CD4-positive, alpha-beta T cell treated with Interleukin-17A for 1 hour (primary cell): ENCODE data around the gene CBLC.

Experiments used
- DNase-seq: peaks from one replicate; pipeline ENCODE4 v3.0.0-alpha.2; 2020

CBLC gene

DNA sequence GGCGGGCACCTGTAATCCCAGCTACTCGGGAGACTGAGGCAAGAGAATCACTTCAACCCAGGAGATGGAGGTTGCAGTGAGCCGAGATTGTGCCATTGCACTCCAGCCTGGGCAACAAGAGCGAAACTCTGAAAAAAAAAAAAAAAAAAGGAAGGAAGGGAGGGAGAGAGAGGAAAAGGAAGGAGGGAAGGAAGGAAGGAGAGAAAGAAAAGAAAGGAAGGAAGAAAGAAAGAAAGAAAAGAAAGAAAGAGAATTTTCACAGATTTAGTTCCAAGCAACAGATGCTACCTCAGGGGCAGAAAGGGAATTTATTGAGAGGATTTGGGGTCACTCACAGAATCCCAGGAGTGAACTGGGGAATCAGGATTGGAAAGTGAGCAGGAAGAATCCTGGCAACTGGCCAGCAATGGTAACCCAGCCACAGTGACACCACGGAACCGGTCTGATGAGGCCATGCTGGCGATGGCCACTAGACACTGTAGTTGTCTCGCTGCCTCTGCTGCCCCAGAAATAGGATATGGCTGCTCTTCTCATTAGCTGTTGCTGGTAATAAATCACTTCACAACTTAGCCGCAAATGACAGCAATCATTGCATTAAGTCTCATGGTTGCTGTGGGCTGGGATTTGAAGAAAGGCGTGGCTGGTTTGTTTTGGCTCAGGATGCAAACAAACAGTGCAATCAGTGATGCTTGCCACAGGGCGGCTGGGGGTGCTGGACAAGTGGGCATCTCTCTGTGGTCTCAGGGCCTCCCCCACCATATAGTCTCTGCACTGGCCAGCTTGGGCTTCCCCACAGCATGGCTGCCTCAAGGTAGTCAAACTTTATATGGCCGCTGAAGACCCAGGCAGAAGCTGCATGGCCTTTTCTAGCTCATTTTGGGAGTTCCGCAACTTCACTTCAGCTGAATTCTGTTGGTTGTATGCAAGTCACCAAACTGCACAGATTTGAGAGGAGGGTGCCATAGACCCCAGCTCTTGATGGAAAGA lies 26.0 kb downstream of the CBLC start:
- DNase-seq: no peak

GRCh38 chr19:44806291-44806690 lies 28.6 kb downstream of the CBLC start:
- DNase-seq: no peak

DNA sequence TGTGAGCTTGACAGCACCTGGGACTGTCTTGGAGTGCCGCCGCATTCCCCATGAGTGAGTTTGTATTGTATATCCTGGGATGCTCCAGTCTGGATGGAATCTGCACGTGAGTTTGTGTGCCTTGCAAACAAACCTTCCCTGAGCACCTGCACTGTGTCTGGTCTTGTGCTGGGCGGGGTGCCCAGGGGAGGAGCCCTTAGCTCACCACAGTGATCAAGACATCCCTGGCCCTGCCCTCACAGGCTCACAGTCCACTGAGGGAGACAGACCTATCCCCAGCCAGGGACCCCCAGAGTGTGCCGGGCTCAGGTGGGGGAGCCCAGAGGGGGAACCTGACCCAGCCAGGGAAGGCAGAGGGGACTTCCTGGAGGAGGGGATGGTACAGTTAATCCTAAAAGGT lies 29.5 kb downstream of the CBLC start:
- DNase-seq: no peak

- no peak for DNase-seq
Measured at GRCh38 chr19:44807652-44808462, 30.2 kb downstream of the CBLC start.

DNA sequence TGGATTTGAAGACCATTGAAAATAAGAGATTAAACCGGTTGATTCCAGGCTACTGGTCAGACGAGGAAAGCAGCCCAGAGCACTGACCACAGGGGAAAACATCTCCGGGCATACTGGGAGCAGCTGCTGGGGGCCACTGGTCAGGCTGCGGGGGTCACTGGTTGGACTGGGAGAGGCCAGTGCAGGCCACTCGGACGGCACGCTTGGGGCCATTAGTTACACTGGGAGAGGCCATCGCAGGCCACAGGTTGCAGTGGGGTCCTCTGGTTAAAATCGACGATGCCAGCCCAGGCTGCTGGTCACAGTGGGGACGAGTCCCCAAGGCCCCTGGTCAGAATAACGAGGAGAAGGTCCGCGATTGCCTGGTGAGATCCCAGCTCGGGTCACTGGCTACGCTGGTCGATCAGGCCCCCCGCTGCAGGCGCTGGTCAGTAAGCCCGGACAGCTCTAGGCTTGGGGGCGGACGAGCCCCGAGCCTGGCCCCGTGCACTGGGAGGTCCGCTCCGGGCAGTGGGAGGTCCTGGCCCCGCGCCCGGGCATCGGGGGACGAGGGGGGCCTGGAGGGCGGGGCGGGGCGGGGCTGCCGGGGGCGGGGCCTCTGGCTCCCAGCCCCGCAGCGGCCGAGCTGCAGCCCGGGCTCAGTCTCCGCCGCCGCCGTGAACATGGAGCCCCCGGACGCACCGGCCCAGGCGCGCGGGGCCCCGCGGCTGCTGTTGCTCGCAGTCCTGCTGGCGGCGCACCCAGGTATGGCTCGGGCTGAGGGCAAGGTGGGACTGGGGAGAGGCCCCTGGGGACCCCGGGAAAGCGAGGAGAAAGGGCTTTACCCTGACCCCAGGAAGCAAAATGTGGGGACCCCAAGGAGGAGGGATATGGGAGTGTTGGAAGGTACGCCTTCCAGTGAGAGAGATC lies 31.0 kb downstream of the CBLC start, which contains the start of gene BCAM:
Gene BCAM (plus strand): TSS at position 641 of the 909 bp plus-strand sequence. CDS start 22 bp downstream, at position 663.
- no peak for DNase-seq

DNA sequence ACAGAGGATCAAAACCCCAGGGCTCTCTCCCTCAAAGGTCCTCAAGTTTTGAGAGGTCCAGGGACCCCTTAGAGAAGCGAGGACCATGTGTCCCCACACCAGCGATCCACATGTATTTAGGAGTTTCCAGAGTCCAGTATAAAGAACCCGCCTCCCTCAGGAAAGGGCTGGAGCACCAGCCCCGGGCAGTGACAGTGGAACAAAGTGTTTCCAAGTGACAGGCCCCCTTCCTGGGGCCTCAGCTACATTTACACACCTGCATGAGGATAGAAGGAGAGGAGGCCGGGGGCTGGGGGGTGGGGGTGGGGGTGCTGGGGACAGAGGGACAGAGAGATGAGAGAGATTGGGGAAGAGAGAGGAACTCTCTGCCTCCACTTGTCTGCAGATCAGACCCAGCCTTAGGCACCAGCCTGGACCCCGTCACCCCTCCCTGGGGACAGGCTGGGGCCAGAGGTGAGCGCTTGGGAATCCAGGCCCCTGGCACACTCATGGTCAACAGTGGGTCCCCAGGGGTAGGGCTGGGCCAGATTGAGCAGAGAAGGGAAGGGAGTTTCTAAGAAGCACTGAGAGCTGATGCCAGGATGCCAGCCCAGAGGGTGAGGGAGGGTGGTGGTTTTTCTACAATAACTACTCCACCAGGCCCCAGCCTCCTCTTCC lies 32.0 kb downstream of the CBLC start:
- DNase-seq: no peak

GRCh38 chr19:44810234-44811121 lies 32.8 kb downstream of the CBLC start:
- DNase-seq: no peak

DNA sequence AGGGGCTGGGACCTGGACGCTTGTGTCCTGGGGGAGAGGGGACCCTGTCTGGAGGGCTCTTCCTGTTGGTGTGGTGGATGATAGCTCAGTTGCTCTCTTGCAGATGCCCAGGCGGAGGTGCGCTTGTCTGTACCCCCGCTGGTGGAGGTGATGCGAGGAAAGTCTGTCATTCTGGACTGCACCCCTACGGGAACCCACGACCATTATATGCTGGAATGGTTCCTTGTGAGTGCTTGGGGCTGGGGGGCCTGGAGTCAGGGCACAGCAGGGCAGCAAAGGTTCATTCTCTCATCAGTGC lies 33.4 kb downstream of the CBLC start:
- no peak for DNase-seq

GRCh38 chr19:44812142-44812718 lies 34.5 kb downstream of the CBLC start:
- no peak for DNase-seq

GRCh38 chr19:44813070-44813840 lies 35.6 kb downstream of the CBLC start:
- DNase-seq: no peak

GRCh38 chr19:44813841-44814470 lies 36.3 kb downstream of the CBLC start:
- no peak for DNase-seq

DNA sequence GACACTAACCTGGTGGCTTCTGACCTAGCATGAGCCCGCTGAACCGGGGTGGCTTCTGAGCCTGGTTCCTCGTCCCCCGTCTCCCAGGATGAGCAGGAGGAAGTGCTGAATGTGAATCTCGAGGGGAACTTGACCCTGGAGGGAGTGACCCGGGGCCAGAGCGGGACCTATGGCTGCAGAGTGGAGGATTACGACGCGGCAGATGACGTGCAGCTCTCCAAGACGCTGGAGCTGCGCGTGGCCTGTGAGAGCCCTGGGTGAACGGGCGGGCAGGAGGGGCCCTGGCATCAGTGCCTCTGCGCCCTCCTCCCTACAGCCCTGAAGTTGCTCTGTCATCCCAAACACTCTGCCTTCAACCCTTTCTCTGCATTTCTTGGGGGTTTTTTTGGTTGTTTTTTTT lies 36.8 kb downstream of the CBLC start:
- no peak for DNase-seq

- DNase-seq: no peak
Measured at GRCh38 chr19:44816301-44816700, 38.6 kb downstream of the CBLC start.

GRCh38 chr19:44817725-44818465 lies 40.2 kb downstream of the CBLC start:
- no peak for DNase-seq

DNA sequence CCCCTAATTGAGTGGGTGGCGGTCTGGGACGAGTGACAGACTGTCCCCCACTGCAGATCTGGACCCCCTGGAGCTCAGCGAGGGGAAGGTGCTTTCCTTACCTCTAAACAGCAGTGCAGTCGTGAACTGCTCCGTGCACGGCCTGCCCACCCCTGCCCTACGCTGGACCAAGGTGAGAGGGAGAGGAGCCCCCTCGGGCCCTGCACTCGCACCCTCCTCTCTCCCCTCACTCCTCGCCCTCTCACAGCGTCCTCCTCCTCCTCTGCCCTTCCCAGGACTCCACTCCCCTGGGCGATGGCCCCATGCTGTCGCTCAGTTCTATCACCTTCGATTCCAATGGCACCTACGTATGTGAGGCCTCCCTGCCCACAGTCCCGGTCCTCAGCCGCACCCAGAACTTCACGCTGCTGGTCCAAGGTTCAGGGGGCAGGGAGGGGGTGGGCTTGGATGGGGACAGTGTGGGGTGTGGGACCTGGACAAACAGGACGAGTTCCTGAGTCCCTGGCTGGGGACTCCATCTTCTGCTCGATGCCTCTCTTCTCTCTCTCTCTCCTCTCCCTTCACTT lies 40.9 kb downstream of the CBLC start:
- no peak for DNase-seq

- DNase-seq: no peak
Measured at GRCh38 chr19:44819246-44819832, 41.6 kb downstream of the CBLC start.

GRCh38 chr19:44820648-44821609 lies 43.2 kb downstream of the CBLC start:
- DNase-seq: no peak
